ENCODE measurements around the gene SORCS2. TPM values are rescaled to one million over a fixed set of nuclear protein-coding genes. Genes with fewer than 3 reads are reported as not detected.

The SORCS2 gene
- total RNA-seq, 2 donors from 2014 or later: 1.0 to 4.4 TPM

DNA sequence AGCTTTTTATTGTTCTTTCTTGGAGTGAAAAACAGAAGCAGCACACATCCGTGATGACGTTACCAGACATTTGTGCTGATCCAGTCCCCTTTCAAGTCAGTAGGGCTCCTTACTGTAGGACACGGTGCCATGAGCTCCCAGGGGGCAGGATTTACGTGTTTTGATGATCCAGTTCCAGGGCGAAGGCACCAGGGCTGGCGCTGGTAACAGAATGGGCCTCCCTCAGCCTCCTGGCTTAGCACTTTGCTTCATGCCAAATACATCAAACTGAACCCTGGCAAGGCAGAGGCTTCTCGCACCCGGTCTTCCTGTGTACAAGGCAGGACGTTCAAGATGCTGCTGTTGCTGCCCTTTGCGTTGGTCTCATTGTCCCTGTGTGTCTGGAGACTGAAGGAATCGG lies 309.0 kb downstream of the SORCS2 start:
- 52% methylated on average over 11 of the region's 11 CpGs for WGBS
- intact Hi-C loops (cut with DNase I): no loop called here
- TF ChIP-seq, protein P1, sequence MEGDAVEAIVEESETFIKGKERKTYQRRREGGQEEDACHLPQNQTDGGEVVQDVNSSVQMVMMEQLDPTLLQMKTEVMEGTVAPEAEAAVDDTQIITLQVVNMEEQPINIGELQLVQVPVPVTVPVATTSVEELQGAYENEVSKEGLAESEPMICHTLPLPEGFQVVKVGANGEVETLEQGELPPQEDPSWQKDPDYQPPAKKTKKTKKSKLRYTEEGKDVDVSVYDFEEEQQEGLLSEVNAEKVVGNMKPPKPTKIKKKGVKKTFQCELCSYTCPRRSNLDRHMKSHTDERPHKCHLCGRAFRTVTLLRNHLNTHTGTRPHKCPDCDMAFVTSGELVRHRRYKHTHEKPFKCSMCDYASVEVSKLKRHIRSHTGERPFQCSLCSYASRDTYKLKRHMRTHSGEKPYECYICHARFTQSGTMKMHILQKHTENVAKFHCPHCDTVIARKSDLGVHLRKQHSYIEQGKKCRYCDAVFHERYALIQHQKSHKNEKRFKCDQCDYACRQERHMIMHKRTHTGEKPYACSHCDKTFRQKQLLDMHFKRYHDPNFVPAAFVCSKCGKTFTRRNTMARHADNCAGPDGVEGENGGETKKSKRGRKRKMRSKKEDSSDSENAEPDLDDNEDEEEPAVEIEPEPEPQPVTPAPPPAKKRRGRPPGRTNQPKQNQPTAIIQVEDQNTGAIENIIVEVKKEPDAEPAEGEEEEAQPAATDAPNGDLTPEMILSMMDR (IDR thresholded peaks at IDR 0.05): no peak
- TF ChIP-seq POLR2A (IDR thresholded peaks at IDR 0.05) (no peak), POLR2AphosphoS5 (IDR thresholded peaks at IDR 0.05) (no peak)

DNA sequence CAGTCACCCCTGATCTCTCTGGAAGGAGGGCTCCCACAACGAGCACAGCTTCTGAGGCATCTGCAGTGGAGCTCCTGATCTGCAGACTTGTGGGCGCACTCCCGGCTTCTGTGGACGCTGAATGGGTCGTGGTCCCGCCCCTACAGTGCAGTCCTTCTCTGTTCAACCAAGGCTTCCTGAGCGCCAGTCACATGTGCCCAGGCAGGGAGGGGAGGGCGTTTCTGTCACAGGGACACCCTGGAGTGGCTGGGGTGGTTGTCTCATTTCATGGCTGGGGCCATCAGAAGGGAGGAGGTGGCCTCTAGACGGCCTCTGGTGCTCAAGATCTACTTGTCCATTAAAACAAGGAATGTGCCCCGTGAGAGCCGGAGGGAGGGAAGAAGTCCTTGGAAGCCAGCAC lies 309.5 kb downstream of the SORCS2 start:
- DNase-seq (ENCODE audit: low spot score): no peak
- TF ChIP-seq POLR2A (IDR thresholded peaks at IDR 0.05): no peak
- TF ChIP-seq, protein P1 (IDR thresholded peaks at IDR 0.05): no peak
- TF ChIP-seq POLR2AphosphoS5 (IDR thresholded peaks at IDR 0.05): no peak
- Histone ChIP-seq H3K9me3 (no peaks in the 10 kb centered on the region), H3K27ac (no peak overlapping the region), H3K4me3 (no peak overlapping the region), H3K27me3 (replicated peaks; ENCODE audit: insufficient read depth) (no peaks in the 10 kb centered on the region), H3K36me3 (no peaks in the 10 kb centered on the region), H3K4me1 (replicated peaks) (no peaks in the 10 kb centered on the region)
- intact Hi-C loops (cut with DNase I): no loop called here
- 77% methylated on average over 11 of the region's 11 CpGs for WGBS

More for the DNA sequence above, 309.0 kb downstream of the SORCS2 start:
- no peak overlapping the region for H3K27ac ChIP-seq
- no peak overlapping the region for H3K4me3 ChIP-seq
- no peaks in the 10 kb centered on the region for H3K36me3 ChIP-seq
- no peaks in the 10 kb centered on the region for H3K9me3 ChIP-seq
- no peaks in the 10 kb centered on the region for H3K4me1 ChIP-seq (replicated peaks)
- DNase-seq (ENCODE audit: low spot score): no peak
- H3K27me3 ChIP-seq (replicated peaks; ENCODE audit: insufficient read depth): no peaks in the 10 kb centered on the region

DNA sequence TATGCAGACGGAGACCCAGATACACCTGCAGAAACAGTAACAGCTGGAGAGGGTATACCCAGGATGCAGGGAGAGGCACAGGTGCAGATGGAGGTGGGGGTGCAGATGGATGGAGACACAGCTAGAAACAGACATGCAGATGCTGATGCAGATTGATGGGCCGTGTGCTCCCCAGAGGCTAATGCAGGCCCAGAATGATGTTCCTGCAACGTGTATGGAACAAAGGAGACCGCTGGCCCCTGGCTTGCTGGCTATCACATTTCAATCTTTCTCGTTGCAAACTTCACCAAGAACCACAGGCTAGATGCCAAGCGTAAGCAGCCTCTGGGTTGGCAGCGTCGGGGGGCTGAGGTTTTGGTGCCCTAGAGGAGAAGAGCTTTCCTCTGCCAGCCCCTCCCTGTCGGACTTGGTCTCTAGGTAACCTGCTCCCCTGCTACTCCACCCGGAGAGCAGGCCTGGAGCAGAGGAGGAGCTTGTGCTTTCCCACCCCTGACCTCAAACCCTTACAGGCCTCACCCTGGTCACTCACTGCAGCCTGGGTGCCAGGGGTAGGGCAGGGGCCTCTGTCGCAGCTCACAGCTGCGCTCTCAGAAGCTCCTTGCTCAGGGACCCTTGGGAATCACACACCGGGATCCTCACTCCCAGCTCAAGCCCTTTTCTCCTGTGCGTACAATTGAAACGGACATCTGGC lies 311.4 kb downstream of the SORCS2 start:
- TF ChIP-seq POLR2A (IDR thresholded peaks at IDR 0.05): no peak
- TF ChIP-seq, protein P1 (IDR thresholded peaks at IDR 0.05): no peak
- no peak for TF ChIP-seq POLR2AphosphoS5 (IDR thresholded peaks at IDR 0.05)
- no peak overlapping the region for H3K4me3 ChIP-seq
- intact Hi-C loops (cut with DNase I): no loop called here
- no peaks in the 10 kb centered on the region for H3K36me3 ChIP-seq
- WGBS: 73% methylated on average over 15 of the region's 15 CpGs
- no peaks in the 10 kb centered on the region for H3K27me3 ChIP-seq (replicated peaks; ENCODE audit: insufficient read depth)
- DNase-seq (ENCODE audit: low spot score): no peak
- H3K27ac ChIP-seq: no peak overlapping the region
- H3K4me1 ChIP-seq (replicated peaks): no peaks in the 10 kb centered on the region
- H3K9me3 ChIP-seq: no peaks in the 10 kb centered on the region

DNA sequence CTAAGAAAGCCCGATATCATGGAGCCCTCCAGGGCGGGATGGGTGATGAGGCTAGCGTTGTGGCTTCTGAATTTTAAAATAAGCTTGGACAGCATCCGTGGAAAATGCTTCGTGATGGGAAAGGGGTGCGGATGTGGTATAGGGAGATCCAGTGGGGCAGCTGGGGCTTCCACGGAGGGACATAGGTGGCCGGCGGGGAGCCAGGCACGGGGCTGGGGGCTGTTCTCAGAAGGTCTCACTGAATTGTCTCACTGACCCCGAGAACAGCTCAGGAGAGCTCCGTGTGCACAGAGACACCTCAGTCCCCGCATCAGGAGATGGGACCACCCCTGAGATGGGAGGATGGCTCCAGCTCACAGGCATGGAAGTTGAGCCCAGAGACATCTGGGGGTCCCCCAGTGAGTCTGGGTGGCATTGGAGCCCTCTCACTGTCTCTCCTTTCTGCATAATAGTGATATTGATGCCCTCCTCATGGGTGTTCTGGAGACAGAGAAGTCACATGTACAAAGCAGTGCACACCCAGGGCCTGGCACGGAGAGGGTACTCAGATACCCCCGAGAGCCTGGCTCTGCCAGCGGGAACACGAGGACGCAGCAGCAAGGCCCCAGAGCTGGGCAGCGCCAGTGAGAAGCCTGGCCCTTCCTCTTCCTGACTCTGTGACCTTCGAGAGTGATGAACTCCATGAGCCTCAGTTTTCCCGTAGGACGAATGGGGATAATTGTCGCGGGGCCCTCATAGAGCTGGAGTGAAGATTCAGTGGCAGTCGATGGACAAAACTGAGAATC lies 313.0 kb downstream of the SORCS2 start:
- H3K27ac ChIP-seq: no peak overlapping the region
- H3K4me3 ChIP-seq: no peak overlapping the region
- no peaks in the 10 kb centered on the region for H3K4me1 ChIP-seq (replicated peaks)
- WGBS: 95% methylated on average over 25 of the region's 25 CpGs
- no peak for DNase-seq (ENCODE audit: low spot score)
- TF ChIP-seq, protein P1 (IDR thresholded peaks at IDR 0.05): no peak
- TF ChIP-seq POLR2A (IDR thresholded peaks at IDR 0.05) (no peak), POLR2AphosphoS5 (IDR thresholded peaks at IDR 0.05) (no peak)
- H3K9me3 ChIP-seq: no peaks in the 10 kb centered on the region
- H3K36me3 ChIP-seq: no peaks in the 10 kb centered on the region
- intact Hi-C loops (cut with DNase I): no loop called here
- H3K27me3 ChIP-seq (replicated peaks; ENCODE audit: insufficient read depth): no peaks in the 10 kb centered on the region

Data from prostate gland (tissue), 2 donors.